ENCODE data around the gene PARP4. TPM values are rescaled to one million over a fixed set of nuclear protein-coding genes. Genes with fewer than 3 reads are reported as not detected.
"Not testable (repeated sequence)": the region's sequence is repeated elsewhere in the genome, so short reads cannot be mapped to it uniquely, and the experiment has no call there.

PARP4 gene
- total and polyA plus RNA-seq, 2 donors (not counting 1 experiment from before 2014, with no cell fraction given), result 22.2 to 88.8 TPM

DNA sequence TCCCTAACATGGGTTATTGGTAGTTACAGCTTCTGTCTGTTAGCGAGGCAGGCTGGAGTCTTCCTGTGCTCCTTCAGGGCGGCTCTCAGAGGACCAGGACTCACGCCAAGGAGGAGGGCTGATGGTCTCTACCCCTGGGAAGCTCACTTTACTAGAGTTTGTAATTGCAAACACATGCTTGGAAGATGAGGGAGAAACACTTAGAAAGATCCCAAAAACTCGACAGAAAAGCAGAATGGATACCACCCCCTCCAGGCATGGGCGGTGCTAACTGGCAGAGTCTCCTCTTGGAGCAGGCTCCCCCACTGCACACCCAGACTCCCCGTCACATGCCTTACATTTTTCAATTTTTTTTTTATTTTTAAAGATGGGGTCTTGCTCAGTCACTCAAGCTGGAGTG is 62.0 kb downstream of the PARP4 start:
- 100% methylated on average over 2 of the region's 6 CpGs for WGBS (ENCODE audit: insufficient coverage)
- no peak overlapping the region for H3K4me3 Mint-ChIP-seq
- no peaks in the 10 kb centered on the region for H3K9me3 Mint-ChIP-seq (ENCODE audit: insufficient read depth)
- DNase-seq, result no peak
- Histone ChIP-seq H3K27ac (ENCODE audit: low read length in 2 of 2) (no peak overlapping the region), H3K79me2 (ENCODE audit: control insufficient read depth, insufficient read depth, low read length) (no peaks in the 10 kb centered on the region), H3K9ac (ENCODE audit: low read length) (no peak overlapping the region), H2AFZ (ENCODE audit: insufficient read depth, low read depth, low read length, poor library complexity, severe bottlenecking) (no peak overlapping the region), H3K27me3 (replicated peaks in 1 of 4; ENCODE audit: control extremely low read depth in 1 of 4, control insufficient read depth in 3 of 4, insufficient read depth in 4 of 4, low read length in 3 of 4) (no peaks in the 10 kb centered on the region), H3K36me3 (replicated peaks in 1 of 2; ENCODE audit: control extremely low read depth in 1 of 2, control insufficient read depth in 1 of 2, extremely low read depth in 1 of 2, insufficient read depth in 2 of 2, low read length in 1 of 2) (peaks cover 16 to 58% of the 10 kb centered on the region in 2 experiments), H3K9me3 (ENCODE audit: control extremely low read depth in 1 of 3, control insufficient read depth in 2 of 3, insufficient read depth in 1 of 3, low read length in 2 of 3) (no peaks in the 10 kb centered on the region), H4K20me1 (ENCODE audit: control insufficient read depth, insufficient read depth, low read length, poor library complexity, severe bottlenecking) (no peaks in the 10 kb centered on the region), H3K4me2 (replicated peaks; ENCODE audit: low read depth, low read length, poor library complexity, severe bottlenecking) (no peak overlapping the region), H3K4me3 (ENCODE audit: control extremely low read depth in 1 of 5, extremely low read depth in 1 of 5, insufficient read depth in 1 of 5, low read depth in 2 of 5, low read length in 4 of 5) (no peak overlapping the region), H3K4me1 (ENCODE audit: control insufficient read depth in 2 of 2, insufficient read depth in 2 of 2, low read length in 2 of 2) (no peaks in the 10 kb centered on the region)
- no peak overlapping the region for H3K27ac Mint-ChIP-seq
- POLR2A ChIA-PET, result no interaction called here
- no peaks in the 10 kb centered on the region for H3K27me3 Mint-ChIP-seq
- TF ChIP-seq, protein P1, sequence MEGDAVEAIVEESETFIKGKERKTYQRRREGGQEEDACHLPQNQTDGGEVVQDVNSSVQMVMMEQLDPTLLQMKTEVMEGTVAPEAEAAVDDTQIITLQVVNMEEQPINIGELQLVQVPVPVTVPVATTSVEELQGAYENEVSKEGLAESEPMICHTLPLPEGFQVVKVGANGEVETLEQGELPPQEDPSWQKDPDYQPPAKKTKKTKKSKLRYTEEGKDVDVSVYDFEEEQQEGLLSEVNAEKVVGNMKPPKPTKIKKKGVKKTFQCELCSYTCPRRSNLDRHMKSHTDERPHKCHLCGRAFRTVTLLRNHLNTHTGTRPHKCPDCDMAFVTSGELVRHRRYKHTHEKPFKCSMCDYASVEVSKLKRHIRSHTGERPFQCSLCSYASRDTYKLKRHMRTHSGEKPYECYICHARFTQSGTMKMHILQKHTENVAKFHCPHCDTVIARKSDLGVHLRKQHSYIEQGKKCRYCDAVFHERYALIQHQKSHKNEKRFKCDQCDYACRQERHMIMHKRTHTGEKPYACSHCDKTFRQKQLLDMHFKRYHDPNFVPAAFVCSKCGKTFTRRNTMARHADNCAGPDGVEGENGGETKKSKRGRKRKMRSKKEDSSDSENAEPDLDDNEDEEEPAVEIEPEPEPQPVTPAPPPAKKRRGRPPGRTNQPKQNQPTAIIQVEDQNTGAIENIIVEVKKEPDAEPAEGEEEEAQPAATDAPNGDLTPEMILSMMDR (IDR thresholded peaks at IDR 0.05), result no peak
- no peak for TF ChIP-seq EZH2 (IDR thresholded peaks at IDR 0.05; ENCODE audit: borderline replicate concordance, insufficient read depth, low read depth, low read length, poor library complexity, severe bottlenecking)
- ATAC-seq (ENCODE audit: low read depth), result no peak
- intact Hi-C loops (cut with micrococcal nuclease), result no loop called here
- CTCF ChIA-PET, result interaction anchor here (0.7 kb wide), 1 partner anchor 549 kb away, joined by 5 read pairs; no protein-coding TSS in a partner anchor
- no peaks in the 10 kb centered on the region for H3K4me1 Mint-ChIP-seq

GRCh38 chr13:24444851-24445250 is 67.7 kb downstream of the PARP4 start:
- H3K27ac ChIP-seq (ENCODE audit: low read length in 2 of 2); H3K27me3 Mint-ChIP-seq; H3K27ac Mint-ChIP-seq; H3K4me1 Mint-ChIP-seq; H4K20me1 ChIP-seq (ENCODE audit: control insufficient read depth, insufficient read depth, low read length, poor library complexity, severe bottlenecking); H2AFZ ChIP-seq (ENCODE audit: insufficient read depth, low read depth, low read length, poor library complexity, severe bottlenecking); H3K9me3 ChIP-seq (ENCODE audit: control extremely low read depth in 1 of 3, control insufficient read depth in 2 of 3, insufficient read depth in 1 of 3, low read length in 2 of 3); H3K9ac ChIP-seq (ENCODE audit: low read length); H3K4me3 ChIP-seq (ENCODE audit: control extremely low read depth in 1 of 5, extremely low read depth in 1 of 5, insufficient read depth in 1 of 5, low read depth in 2 of 5, low read length in 4 of 5); CTCF ChIA-PET; H3K4me3 Mint-ChIP-seq; H3K4me2 ChIP-seq (replicated peaks; ENCODE audit: low read depth, low read length, poor library complexity, severe bottlenecking); H3K4me1 ChIP-seq (ENCODE audit: control insufficient read depth in 2 of 2, insufficient read depth in 2 of 2, low read length in 2 of 2); POLR2A ChIA-PET; intact Hi-C loops (cut with micrococcal nuclease); H3K79me2 ChIP-seq (ENCODE audit: control insufficient read depth, insufficient read depth, low read length); H3K9me3 Mint-ChIP-seq (ENCODE audit: insufficient read depth); DNase-seq; ATAC-seq (ENCODE audit: low read depth); H3K27me3 ChIP-seq (replicated peaks in 1 of 4; ENCODE audit: control extremely low read depth in 1 of 4, control insufficient read depth in 3 of 4, insufficient read depth in 4 of 4, low read length in 3 of 4): not testable (repeated sequence)
- H3K36me3 ChIP-seq (replicated peaks in 1 of 2; ENCODE audit: control extremely low read depth in 1 of 2, control insufficient read depth in 1 of 2, extremely low read depth in 1 of 2, insufficient read depth in 2 of 2, low read length in 1 of 2), result peaks cover 3 to 59% of the 10 kb centered on the region in 2 experiments
- WGBS (ENCODE audit: insufficient coverage), result 95% methylated on average over 3 of the region's 9 CpGs
